ENCODE results near the gene SHB.

Gene SHB

GRCh38 chr9:37923118-37923795 is 145.8 kb downstream of the SHB start:
- H3K4me3 ChIP-seq (ENCODE audit: insufficient read depth in 1 of 2, low read depth in 1 of 2, low read length in 2 of 2), result peak overlapping the region in 1 of 2 experiments; percentile 6
- no peak overlapping the region for H3K4me2 ChIP-seq (ENCODE audit: low read length, poor library complexity, severe bottlenecking)
- H3K9ac ChIP-seq (ENCODE audit: low read length), result no peak overlapping the region
- H2AFZ ChIP-seq (ENCODE audit: low read depth, low read length), result no peak overlapping the region
- H3K79me1 ChIP-seq (replicated peaks; ENCODE audit: low read length, poor library complexity, severe bottlenecking), result peaks cover 43% of the 10 kb centered on the region
- no peak overlapping the region for H3K4ac ChIP-seq (ENCODE audit: low read depth in 1 of 2, low read length in 2 of 2)
- H2BK5ac ChIP-seq (ENCODE audit: low read depth, low read length, poor library complexity, severe bottlenecking), result no peak overlapping the region
- H3K27ac ChIP-seq (ENCODE audit: low read length, poor library complexity, severe bottlenecking), result peak overlapping the region; percentile 6
- peaks cover 47% of the 10 kb centered on the region for H3K4me1 ChIP-seq (ENCODE audit: control insufficient read depth, insufficient read depth, low read depth, low read length)
- H4K8ac ChIP-seq (ENCODE audit: low read length), result no peak overlapping the region
- no peak overlapping the region for H3K23ac ChIP-seq (ENCODE audit: low read length in 2 of 2)
- no peak overlapping the region for H2AK5ac ChIP-seq (ENCODE audit: low read length, severe bottlenecking)
- 90% methylated on average over 14 of the region's 14 CpGs for WGBS
- no peak overlapping the region for H4K91ac ChIP-seq (ENCODE audit: low read length)
- H2BK15ac ChIP-seq (ENCODE audit: low read depth, poor library complexity, severe bottlenecking), result no peak overlapping the region
- H3K18ac ChIP-seq (ENCODE audit: low read depth in 1 of 2, low read length in 2 of 2), result no peak overlapping the region
- no peak overlapping the region for H3K14ac ChIP-seq (ENCODE audit: low read length in 2 of 2)
- peaks cover 20 to 79% of the 10 kb centered on the region in 2 experiments for H3K36me3 ChIP-seq (ENCODE audit: control insufficient read depth in 1 of 2, insufficient read depth in 2 of 2, low read depth in 1 of 2, low read length in 2 of 2)
- H2BK120ac ChIP-seq (ENCODE audit: low read depth, low read length), result no peak overlapping the region
- no peak overlapping the region for H2BK12ac ChIP-seq (ENCODE audit: low read length in 2 of 2)
- no peaks in the 10 kb centered on the region for H3K27me3 ChIP-seq (ENCODE audit: control insufficient read depth in 1 of 2, insufficient read depth in 1 of 2, low read length in 2 of 2)
- no peak for DNase-seq
- no peaks in the 10 kb centered on the region for H3K9me3 ChIP-seq (ENCODE audit: control insufficient read depth, low read length)

- Histone ChIP-seq H3K9ac (ENCODE audit: low read length) (no peak overlapping the region), H2AFZ (ENCODE audit: low read depth, low read length) (no peak overlapping the region), H2BK5ac (ENCODE audit: low read depth, low read length, poor library complexity, severe bottlenecking) (no peak overlapping the region), H3K14ac (ENCODE audit: low read length in 2 of 2) (no peak overlapping the region), H4K8ac (ENCODE audit: low read length) (peak overlapping the region; percentile 45), H3K27ac (ENCODE audit: low read length, poor library complexity, severe bottlenecking) (peak overlapping the region; percentile 6), H3K79me1 (replicated peaks; ENCODE audit: low read length, poor library complexity, severe bottlenecking) (peaks cover 45% of the 10 kb centered on the region), H3K18ac (ENCODE audit: low read depth in 1 of 2, low read length in 2 of 2) (no peak overlapping the region), H3K27me3 (ENCODE audit: control insufficient read depth in 1 of 2, insufficient read depth in 1 of 2, low read length in 2 of 2) (no peaks in the 10 kb centered on the region), H3K36me3 (ENCODE audit: control insufficient read depth in 1 of 2, insufficient read depth in 2 of 2, low read depth in 1 of 2, low read length in 2 of 2) (peaks cover 23 to 80% of the 10 kb centered on the region in 2 experiments), H2BK12ac (ENCODE audit: low read length in 2 of 2) (no peak overlapping the region), H2AK5ac (ENCODE audit: low read length, severe bottlenecking) (no peak overlapping the region), H3K4ac (ENCODE audit: low read depth in 1 of 2, low read length in 2 of 2) (no peak overlapping the region), H3K4me3 (ENCODE audit: insufficient read depth in 1 of 2, low read depth in 1 of 2, low read length in 2 of 2) (no peak overlapping the region), H2BK15ac (ENCODE audit: low read depth, poor library complexity, severe bottlenecking) (no peak overlapping the region), H2BK120ac (ENCODE audit: low read depth, low read length) (no peak overlapping the region), H3K23ac (ENCODE audit: low read length in 2 of 2) (no peak overlapping the region), H4K91ac (ENCODE audit: low read length) (peak overlapping the region; percentile 4), H3K4me1 (ENCODE audit: control insufficient read depth, insufficient read depth, low read depth, low read length) (peaks cover 44% of the 10 kb centered on the region), H3K4me2 (ENCODE audit: low read length, poor library complexity, severe bottlenecking) (no peak overlapping the region), H3K9me3 (ENCODE audit: control insufficient read depth, low read length) (no peaks in the 10 kb centered on the region)
- WGBS, result 76% methylated on average over 13 of the region's 13 CpGs
- DNase-seq, result no peak
Measured at GRCh38 chr9:37922363-37923117, 146.5 kb downstream of the SHB start.

GRCh38 chr9:37921546-37922300 is 147.3 kb downstream of the SHB start:
- Histone ChIP-seq H3K27ac (ENCODE audit: low read length, poor library complexity, severe bottlenecking) (no peak overlapping the region), H3K9ac (ENCODE audit: low read length) (no peak overlapping the region), H3K4me3 (ENCODE audit: insufficient read depth in 1 of 2, low read depth in 1 of 2, low read length in 2 of 2) (no peak overlapping the region), H3K23ac (ENCODE audit: low read length in 2 of 2) (no peak overlapping the region), H4K91ac (ENCODE audit: low read length) (no peak overlapping the region), H2AK5ac (ENCODE audit: low read length, severe bottlenecking) (no peak overlapping the region), H2BK5ac (ENCODE audit: low read depth, low read length, poor library complexity, severe bottlenecking) (no peak overlapping the region), H3K9me3 (ENCODE audit: control insufficient read depth, low read length) (no peaks in the 10 kb centered on the region), H3K4ac (ENCODE audit: low read depth in 1 of 2, low read length in 2 of 2) (no peak overlapping the region), H3K14ac (ENCODE audit: low read length in 2 of 2) (no peak overlapping the region), H2BK120ac (ENCODE audit: low read depth, low read length) (no peak overlapping the region), H3K4me2 (ENCODE audit: low read length, poor library complexity, severe bottlenecking) (no peak overlapping the region), H2AFZ (ENCODE audit: low read depth, low read length) (no peak overlapping the region), H3K79me1 (replicated peaks; ENCODE audit: low read length, poor library complexity, severe bottlenecking) (peaks cover 47% of the 10 kb centered on the region), H3K27me3 (ENCODE audit: control insufficient read depth in 1 of 2, insufficient read depth in 1 of 2, low read length in 2 of 2) (no peaks in the 10 kb centered on the region), H3K4me1 (ENCODE audit: control insufficient read depth, insufficient read depth, low read depth, low read length) (peaks cover 40% of the 10 kb centered on the region), H3K36me3 (ENCODE audit: control insufficient read depth in 1 of 2, insufficient read depth in 2 of 2, low read depth in 1 of 2, low read length in 2 of 2) (peaks cover 27 to 81% of the 10 kb centered on the region in 2 experiments), H2BK12ac (ENCODE audit: low read length in 2 of 2) (no peak overlapping the region), H4K8ac (ENCODE audit: low read length) (peak overlapping the region; percentile 15), H2BK15ac (ENCODE audit: low read depth, poor library complexity, severe bottlenecking) (no peak overlapping the region), H3K18ac (ENCODE audit: low read depth in 1 of 2, low read length in 2 of 2) (no peak overlapping the region)
- DNase-seq, result no peak
- 93% methylated on average over 15 of the region's 15 CpGs for WGBS

- peaks cover 34% of the 10 kb centered on the region for H3K4me1 ChIP-seq (ENCODE audit: control insufficient read depth, insufficient read depth, low read depth, low read length)
- no peak overlapping the region for H3K4ac ChIP-seq (ENCODE audit: low read depth in 1 of 2, low read length in 2 of 2)
- no peak overlapping the region for H2AFZ ChIP-seq (ENCODE audit: low read depth, low read length)
- H4K91ac ChIP-seq (ENCODE audit: low read length), result no peak overlapping the region
- H4K8ac ChIP-seq (ENCODE audit: low read length), result no peak overlapping the region
- peaks cover 28 to 83% of the 10 kb centered on the region in 2 experiments for H3K36me3 ChIP-seq (ENCODE audit: control insufficient read depth in 1 of 2, insufficient read depth in 2 of 2, low read depth in 1 of 2, low read length in 2 of 2)
- H3K27me3 ChIP-seq (ENCODE audit: control insufficient read depth in 1 of 2, insufficient read depth in 1 of 2, low read length in 2 of 2), result no peaks in the 10 kb centered on the region
- no peak overlapping the region for H2AK5ac ChIP-seq (ENCODE audit: low read length, severe bottlenecking)
- DNase-seq, result no peak
- no peak overlapping the region for H3K14ac ChIP-seq (ENCODE audit: low read length in 2 of 2)
- H3K18ac ChIP-seq (ENCODE audit: low read depth in 1 of 2, low read length in 2 of 2), result no peak overlapping the region
- H3K4me3 ChIP-seq (ENCODE audit: insufficient read depth in 1 of 2, low read depth in 1 of 2, low read length in 2 of 2), result no peak overlapping the region
- no peak overlapping the region for H3K9ac ChIP-seq (ENCODE audit: low read length)
- H3K79me1 ChIP-seq (replicated peaks; ENCODE audit: low read length, poor library complexity, severe bottlenecking), result peaks cover 52% of the 10 kb centered on the region
- H3K4me2 ChIP-seq (ENCODE audit: low read length, poor library complexity, severe bottlenecking), result no peak overlapping the region
- no peaks in the 10 kb centered on the region for H3K9me3 ChIP-seq (ENCODE audit: control insufficient read depth, low read length)
- WGBS, result 87% methylated on average over 6 of the region's 7 CpGs
- H3K23ac ChIP-seq (ENCODE audit: low read length in 2 of 2), result no peak overlapping the region
- H2BK12ac ChIP-seq (ENCODE audit: low read length in 2 of 2), result no peak overlapping the region
- H3K27ac ChIP-seq (ENCODE audit: low read length, poor library complexity, severe bottlenecking), result no peak overlapping the region
- no peak overlapping the region for H2BK120ac ChIP-seq (ENCODE audit: low read depth, low read length)
- H2BK5ac ChIP-seq (ENCODE audit: low read depth, low read length, poor library complexity, severe bottlenecking), result no peak overlapping the region
- no peak overlapping the region for H2BK15ac ChIP-seq (ENCODE audit: low read depth, poor library complexity, severe bottlenecking)
Measured at GRCh38 chr9:37921168-37921510, 147.9 kb downstream of the SHB start.

Measured in mesenchymal stem cell (in vitro differentiated cells and primary cell).